Choroid plexus epithelial cell (primary cell): ENCODE measurements around the gene ABCC4.

Experiments used
- DNase-seq: peaks from one replicate; pipeline ENCODE4 v3.0.0-alpha.2; 2010; ENCODE audit warnings: low read depth
- H3K4me3 ChIP-seq: 2 replicates; pipeline ENCODE4 v1.5.1; 2011; ENCODE audit warnings: low read depth, mild to moderate bottlenecking, control low read depth, low read length, moderate library complexity
- CTCF ChIP-seq: conservative IDR thresholded peaks from 2 replicates; pipeline ENCODE4 v1.5.1; 2011; ENCODE audit warnings: low read depth, mild to moderate bottlenecking, control low read depth, inconsistent platforms, low read length, moderate library complexity

ABCC4 gene

DNA sequence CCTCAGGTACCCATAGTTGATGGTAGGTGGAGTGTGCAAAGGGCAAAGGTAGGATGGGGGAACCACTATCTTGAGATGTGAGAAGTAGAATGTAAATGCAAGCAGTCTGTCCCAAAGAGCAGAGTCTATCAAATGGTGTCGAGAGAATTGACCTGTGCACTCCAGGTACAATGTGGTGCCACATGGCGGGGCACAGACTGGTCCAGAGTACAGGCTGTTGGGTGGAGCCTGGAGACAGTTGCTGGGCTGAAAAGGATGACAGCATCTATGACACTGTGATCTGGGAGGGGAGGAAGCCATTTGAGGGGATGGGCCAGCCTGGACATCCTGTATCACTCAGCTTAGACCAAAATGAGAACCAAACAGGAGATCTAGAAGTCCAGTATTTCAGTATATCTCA lies 180.6 kb downstream of the ABCC4 start:
- TF ChIP-seq CTCF, result no peak
- no peak for DNase-seq
- no peak overlapping the region for H3K4me3 ChIP-seq

GRCh38 chr13:95118541-95119324 lies 182.5 kb downstream of the ABCC4 start:
- DNase-seq, result no peak
- no peak for TF ChIP-seq CTCF

GRCh38 chr13:95117092-95117491 lies 184.2 kb downstream of the ABCC4 start:
- H3K4me3 ChIP-seq, result no peak overlapping the region
- DNase-seq, result no peak
- TF ChIP-seq CTCF, result no peak

More at GRCh38 chr13:95118541-95119324, 182.5 kb downstream of the ABCC4 start:
- H3K4me3 ChIP-seq, result no peak overlapping the region

GRCh38 chr13:95115525-95115924 lies 185.7 kb downstream of the ABCC4 start:
- TF ChIP-seq CTCF, result no peak
- no peak for DNase-seq
- no peak overlapping the region for H3K4me3 ChIP-seq

- TF ChIP-seq CTCF, result no peak
- H3K4me3 ChIP-seq, result no peak overlapping the region
- DNase-seq, result no peak
Observed at GRCh38 chr13:95113601-95114000, 187.7 kb downstream of the ABCC4 start.

GRCh38 chr13:95112883-95113282 lies 188.4 kb downstream of the ABCC4 start:
- no peak for DNase-seq
- no peak overlapping the region for H3K4me3 ChIP-seq
- no peak for TF ChIP-seq CTCF

DNA sequence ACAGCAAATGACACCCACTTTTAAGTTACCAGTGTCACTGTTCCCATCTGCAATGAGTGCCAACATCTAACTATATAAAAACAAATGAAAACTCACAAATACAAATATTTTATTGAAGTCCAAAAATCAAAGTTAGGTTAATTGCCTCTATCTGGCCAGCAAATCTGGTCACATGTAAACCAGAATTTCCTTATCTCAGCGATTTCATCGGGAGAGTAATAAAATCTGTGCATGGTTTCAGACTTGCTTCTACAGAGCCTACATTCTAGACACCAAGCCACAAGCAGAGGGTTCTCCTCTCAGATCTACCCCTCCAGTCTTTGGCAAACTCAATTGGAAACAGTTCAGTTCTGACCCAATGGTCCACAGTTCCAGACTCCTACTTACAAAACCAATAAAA lies 189.6 kb downstream of the ABCC4 start:
- no peak overlapping the region for H3K4me3 ChIP-seq
- TF ChIP-seq CTCF, result no peak
- no peak for DNase-seq
